ENCODE results near the gene PDXDC1.
"Not testable (repeated sequence)": the region's sequence is repeated elsewhere in the genome, so short reads cannot be mapped to it uniquely, and the experiment has no call there.

Gene PDXDC1

GRCh38 chr16:15016951-15017580 lies 42.2 kb downstream of the PDXDC1 start:
- peak; percentile 32 for DNase-seq (ENCODE audit: low read depth)

- DNase-seq (ENCODE audit: low read depth) = peak; percentile 60
Observed at GRCh38 chr16:15021429-15021828, 46.6 kb downstream of the PDXDC1 start.

- DNase-seq (ENCODE audit: low read depth) = not testable (repeated sequence)
Observed at GRCh38 chr16:15022194-15022593, 47.4 kb downstream of the PDXDC1 start.

GRCh38 chr16:15023381-15024077 lies 48.7 kb downstream of the PDXDC1 start:
- DNase-seq (ENCODE audit: low read depth) = peak; percentile 33

GRCh38 chr16:15024858-15025199 lies 50.0 kb downstream of the PDXDC1 start:
- DNase-seq (ENCODE audit: low read depth) = not testable (repeated sequence)

- DNase-seq (ENCODE audit: low read depth) = not testable (repeated sequence)
Observed at GRCh38 chr16:15025234-15025951, 50.6 kb downstream of the PDXDC1 start.

GRCh38 chr16:15027051-15027450 lies 52.2 kb downstream of the PDXDC1 start:
- DNase-seq (ENCODE audit: low read depth) = not testable (repeated sequence)

GRCh38 chr16:15027503-15028344 lies 52.9 kb downstream of the PDXDC1 start:
- DNase-seq (ENCODE audit: low read depth) = not testable (repeated sequence)

- DNase-seq (ENCODE audit: low read depth) = not testable (repeated sequence)
Observed at GRCh38 chr16:15028345-15028715, 53.5 kb downstream of the PDXDC1 start.

- not testable (repeated sequence) for DNase-seq (ENCODE audit: low read depth)
Observed at GRCh38 chr16:15028801-15029698, 54.2 kb downstream of the PDXDC1 start.

GRCh38 chr16:15029749-15030148 lies 54.9 kb downstream of the PDXDC1 start:
- DNase-seq (ENCODE audit: low read depth) = not testable (repeated sequence)

- no peak for DNase-seq (ENCODE audit: low read depth)
Observed at GRCh38 chr16:15031179-15031578, 56.4 kb downstream of the PDXDC1 start.

- no peak for DNase-seq (ENCODE audit: low read depth)
Observed at GRCh38 chr16:15031586-15031985, 56.8 kb downstream of the PDXDC1 start.

- no peak for DNase-seq (ENCODE audit: low read depth)
Observed at GRCh38 chr16:15032547-15033308, 57.9 kb downstream of the PDXDC1 start.

- no peak for DNase-seq (ENCODE audit: low read depth)
Observed at GRCh38 chr16:15033309-15033707, 58.5 kb downstream of the PDXDC1 start.

- DNase-seq (ENCODE audit: low read depth) = peak; percentile 38
Observed at GRCh38 chr16:15034266-15035162, 59.7 kb downstream of the PDXDC1 start.

- no peak for DNase-seq (ENCODE audit: low read depth)
Observed at GRCh38 chr16:15035163-15035729, 60.4 kb downstream of the PDXDC1 start.

- no peak for DNase-seq (ENCODE audit: low read depth)
Observed at GRCh38 chr16:15037003-15037402, 62.2 kb downstream of the PDXDC1 start.

GRCh38 chr16:15037745-15038144 lies 62.9 kb downstream of the PDXDC1 start:
- no peak for DNase-seq (ENCODE audit: low read depth)

All from GM04504 (cell line).